Measurements from ENCODE around the gene DEXI.

DEXI gene

DNA sequence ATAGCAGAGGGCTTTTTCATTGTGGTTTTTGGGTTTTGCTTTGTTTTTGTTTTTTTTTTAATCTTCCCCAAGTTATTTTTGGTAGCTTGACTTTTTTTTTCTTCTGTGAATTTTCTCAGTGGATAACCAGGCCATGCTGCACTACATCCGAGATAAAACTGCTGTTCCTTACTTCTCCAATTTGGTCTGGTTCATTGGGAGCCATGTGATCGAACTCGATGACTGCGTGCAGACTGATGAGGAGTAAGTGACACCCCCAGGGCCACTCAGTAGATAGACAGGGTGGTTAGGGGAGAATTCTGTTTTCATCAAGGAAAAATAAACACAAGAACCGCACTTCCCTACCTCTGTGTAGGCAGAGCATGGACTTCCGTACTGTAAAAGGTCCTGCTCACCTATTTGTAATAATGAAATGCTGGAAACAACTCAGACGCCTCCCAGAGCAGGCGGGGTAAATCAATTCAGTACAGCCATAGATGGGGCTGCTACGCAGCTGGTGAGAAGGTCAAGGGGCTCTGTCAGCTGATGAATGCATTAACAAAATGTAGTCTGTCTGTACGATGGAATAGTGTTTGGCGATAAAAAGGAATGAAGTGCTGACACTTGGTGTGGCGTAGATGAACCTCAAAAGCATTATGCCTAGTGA is 30.7 kb upstream of the DEXI start (continued):
- TF ChIP-seq, protein P1, sequence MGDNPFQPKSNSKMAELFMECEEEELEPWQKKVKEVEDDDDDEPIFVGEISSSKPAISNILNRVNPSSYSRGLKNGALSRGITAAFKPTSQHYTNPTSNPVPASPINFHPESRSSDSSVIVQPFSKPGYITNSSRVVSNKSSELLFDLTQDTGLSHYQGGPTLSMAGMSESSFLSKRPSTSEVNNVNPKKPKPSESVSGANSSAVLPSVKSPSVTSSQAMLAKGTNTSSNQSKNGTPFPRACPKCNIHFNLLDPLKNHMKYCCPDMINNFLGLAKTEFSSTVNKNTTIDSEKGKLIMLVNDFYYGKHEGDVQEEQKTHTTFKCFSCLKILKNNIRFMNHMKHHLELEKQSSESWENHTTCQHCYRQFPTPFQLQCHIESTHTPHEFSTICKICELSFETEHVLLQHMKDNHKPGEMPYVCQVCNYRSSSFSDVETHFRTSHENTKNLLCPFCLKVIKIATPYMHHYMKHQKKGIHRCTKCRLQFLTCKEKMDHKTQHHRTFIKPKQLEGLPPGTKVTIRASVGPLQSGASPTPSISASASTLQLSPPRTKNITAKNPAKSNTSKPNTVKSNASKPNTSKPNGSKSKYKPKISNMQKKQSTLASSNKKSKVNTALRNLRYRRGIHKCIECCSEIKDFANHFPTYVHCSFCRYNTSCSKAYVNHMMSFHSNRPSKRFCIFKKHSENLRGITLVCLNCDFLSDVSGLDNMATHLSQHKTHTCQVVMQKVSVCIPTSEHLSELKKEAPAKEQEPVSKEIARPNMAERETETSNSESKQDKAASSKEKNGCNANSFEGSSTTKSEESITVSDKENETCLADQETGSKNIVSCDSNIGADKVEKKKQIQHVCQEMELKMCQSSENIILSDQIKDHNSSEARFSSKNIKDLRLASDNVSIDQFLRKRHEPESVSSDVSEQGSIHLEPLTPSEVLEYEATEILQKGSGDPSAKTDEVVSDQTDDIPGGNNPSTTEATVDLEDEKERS (tag by site-specific recombination; IDR thresholded peaks at IDR 0.05) = no peak
- TF ChIP-seq ZSCAN30 (tag by site-specific recombination; IDR thresholded peaks at IDR 0.05) = no peak
- no peak for TF ChIP-seq ZNF600 (tag by site-specific recombination; IDR thresholded peaks at IDR 0.05)
- TF ChIP-seq ZNF223 (tag by site-specific recombination; IDR thresholded peaks at IDR 0.05) = no peak

DNA sequence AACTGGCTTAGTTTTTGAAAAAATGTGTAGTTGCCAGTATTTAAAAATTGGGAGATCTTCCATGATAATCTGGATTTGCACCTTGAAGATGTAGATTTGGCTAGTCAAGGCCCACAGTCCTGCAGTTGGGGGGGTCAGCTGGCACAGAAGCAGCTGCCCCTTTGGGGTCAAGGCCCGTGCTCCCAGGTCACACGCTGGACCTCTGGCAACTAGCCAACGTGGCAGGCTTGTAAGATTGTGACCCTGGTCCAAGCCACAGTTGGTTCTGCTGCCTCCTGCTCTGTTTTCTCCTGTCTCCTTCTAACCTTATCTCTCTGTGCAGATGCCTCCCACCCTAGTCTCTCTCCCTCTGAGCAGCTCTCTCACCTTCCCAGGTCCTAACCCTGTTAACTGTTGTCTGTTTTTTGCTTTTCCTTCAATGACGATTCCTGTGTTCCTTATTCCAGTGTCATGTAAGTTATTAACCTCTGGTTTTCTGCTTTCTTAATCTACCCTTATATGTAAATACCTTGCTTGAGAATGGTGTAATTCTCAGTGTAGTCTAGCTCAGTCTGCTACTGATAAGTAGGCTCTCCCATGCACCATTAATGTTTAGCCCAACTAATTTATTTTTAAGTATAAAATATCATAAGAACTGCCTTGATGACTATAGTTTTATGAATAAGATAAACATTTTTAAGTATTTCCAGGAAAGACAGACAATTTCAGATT is 30.0 kb upstream of the DEXI start:
- CTCF ChIA-PET = interaction anchor here (0.6 to 3.3 kb wide), 8 partner anchors 9 to 849 kb away, joined by 3 to 32 read pairs (median 5); partner anchors contain the start of gene SOCS1
- POLR2A ChIA-PET = no interaction called here
- TF ChIP-seq, protein P2, sequence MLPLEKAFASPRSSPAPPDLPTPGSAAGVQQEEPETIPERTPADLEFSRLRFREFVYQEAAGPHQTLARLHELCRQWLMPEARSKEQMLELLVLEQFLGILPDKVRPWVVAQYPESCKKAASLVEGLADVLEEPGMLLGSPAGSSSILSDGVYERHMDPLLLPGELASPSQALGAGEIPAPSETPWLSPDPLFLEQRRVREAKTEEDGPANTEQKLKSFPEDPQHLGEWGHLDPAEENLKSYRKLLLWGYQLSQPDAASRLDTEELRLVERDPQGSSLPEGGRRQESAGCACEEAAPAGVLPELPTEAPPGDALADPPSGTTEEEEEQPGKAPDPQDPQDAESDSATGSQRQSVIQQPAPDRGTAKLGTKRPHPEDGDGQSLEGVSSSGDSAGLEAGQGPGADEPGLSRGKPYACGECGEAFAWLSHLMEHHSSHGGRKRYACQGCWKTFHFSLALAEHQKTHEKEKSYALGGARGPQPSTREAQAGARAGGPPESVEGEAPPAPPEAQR (tag by site-specific recombination; IDR thresholded peaks at IDR 0.05) = no peak
- TF ChIP-seq ZNF169 (tag by site-specific recombination; IDR thresholded peaks at IDR 0.05) = no peak
- TF ChIP-seq ZNF223 (tag by site-specific recombination; IDR thresholded peaks at IDR 0.05) = no peak
- TF ChIP-seq ZNF155 (tag by site-specific recombination; IDR thresholded peaks at IDR 0.05) = no peak
- no peak for TF ChIP-seq ZNF621 (tag by site-specific recombination; IDR thresholded peaks at IDR 0.05)
- TF ChIP-seq, protein P3, sequence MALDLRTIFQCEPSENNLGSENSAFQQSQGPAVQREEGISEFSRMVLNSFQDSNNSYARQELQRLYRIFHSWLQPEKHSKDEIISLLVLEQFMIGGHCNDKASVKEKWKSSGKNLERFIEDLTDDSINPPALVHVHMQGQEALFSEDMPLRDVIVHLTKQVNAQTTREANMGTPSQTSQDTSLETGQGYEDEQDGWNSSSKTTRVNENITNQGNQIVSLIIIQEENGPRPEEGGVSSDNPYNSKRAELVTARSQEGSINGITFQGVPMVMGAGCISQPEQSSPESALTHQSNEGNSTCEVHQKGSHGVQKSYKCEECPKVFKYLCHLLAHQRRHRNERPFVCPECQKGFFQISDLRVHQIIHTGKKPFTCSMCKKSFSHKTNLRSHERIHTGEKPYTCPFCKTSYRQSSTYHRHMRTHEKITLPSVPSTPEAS (tag by site-specific recombination; IDR thresholded peaks at IDR 0.05) = no peak
- no peak for TF ChIP-seq ZNF76 (tag by site-specific recombination; IDR thresholded peaks at IDR 0.05; ENCODE audit: borderline replicate concordance, low read depth)
- no peak for TF ChIP-seq ZBTB48 (tag by site-specific recombination; IDR thresholded peaks at IDR 0.05)
- TF ChIP-seq ZNF473 (tag by site-specific recombination; IDR thresholded peaks at IDR 0.05) = no peak
- no peak for TF ChIP-seq ZFHX2 (tag by site-specific recombination; conservative IDR thresholded peaks at IDR 0.05)
- TF ChIP-seq, protein P4, sequence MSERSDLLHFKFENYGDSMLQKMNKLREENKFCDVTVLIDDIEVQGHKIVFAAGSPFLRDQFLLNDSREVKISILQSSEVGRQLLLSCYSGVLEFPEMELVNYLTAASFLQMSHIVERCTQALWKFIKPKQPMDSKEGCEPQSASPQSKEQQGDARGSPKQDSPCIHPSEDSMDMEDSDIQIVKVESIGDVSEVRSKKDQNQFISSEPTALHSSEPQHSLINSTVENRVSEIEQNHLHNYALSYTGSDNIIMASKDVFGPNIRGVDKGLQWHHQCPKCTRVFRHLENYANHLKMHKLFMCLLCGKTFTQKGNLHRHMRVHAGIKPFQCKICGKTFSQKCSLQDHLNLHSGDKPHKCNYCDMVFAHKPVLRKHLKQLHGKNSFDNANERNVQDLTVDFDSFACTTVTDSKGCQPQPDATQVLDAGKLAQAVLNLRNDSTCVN (tag by site-specific recombination; optimal IDR thresholded peaks at IDR 0.05) = no peak
- Histone ChIP-seq H3K9me3 (ENCODE audit: control insufficient read depth, insufficient read depth, low read depth, low read length) (no peaks in the 10 kb centered on the region), H3K36me3 (ENCODE audit: control insufficient read depth in 2 of 2, insufficient read depth in 1 of 2, low read length in 2 of 2) (peaks cover 5 to 49% of the 10 kb centered on the region in 2 experiments; a peak in 2 of 3 replicates), H3K27ac (ENCODE audit: extremely low read depth, low read depth, low read length) (no peak overlapping the region), H3K4me1 (ENCODE audit: control insufficient read depth, insufficient read depth, low read length) (peaks cover 2% of the 10 kb centered on the region), H3K4me3 (ENCODE audit: low read depth, low read length) (no peak overlapping the region)

DNA sequence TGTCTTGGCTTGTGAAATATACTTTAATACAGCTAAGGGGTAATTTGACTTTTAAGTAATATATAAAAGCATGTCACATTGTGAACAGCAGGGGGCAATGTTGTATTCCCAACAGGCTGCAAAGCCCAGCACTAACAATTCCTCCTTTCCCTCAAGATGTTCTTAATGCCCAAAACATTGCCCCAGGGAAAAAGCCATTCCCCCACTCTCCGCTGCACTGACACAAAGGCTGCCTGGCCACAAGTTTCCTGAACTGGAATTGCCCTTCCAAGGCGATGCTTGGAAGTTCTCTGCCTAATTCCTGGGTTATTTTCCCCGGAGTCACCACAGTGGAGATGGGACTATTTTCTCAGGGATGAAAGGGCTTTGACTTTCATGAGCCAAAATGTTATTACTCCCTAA is 29.3 kb upstream of the DEXI start:
- no peaks in the 10 kb centered on the region for H3K9me3 ChIP-seq (ENCODE audit: control insufficient read depth, insufficient read depth, low read depth, low read length)
- POLR2A ChIA-PET = interaction anchor here (1.0 kb wide), 1 partner anchor 284 kb away, joined by 19 read pairs; the partner anchor contains the start of gene SOCS1
- no peak overlapping the region for H3K27ac ChIP-seq (ENCODE audit: extremely low read depth, low read depth, low read length)
- no peak overlapping the region for H3K4me3 ChIP-seq (ENCODE audit: low read depth, low read length)
- CTCF ChIA-PET = interaction anchor here (0.6 to 3.3 kb wide), 21 partner anchors 9 to 689 kb away, joined by 3 to 32 read pairs (median 4); partner anchors contain the start of gene SOCS1
- peaks cover 2% of the 10 kb centered on the region for H3K4me1 ChIP-seq (ENCODE audit: control insufficient read depth, insufficient read depth, low read length)
- H3K36me3 ChIP-seq (ENCODE audit: control insufficient read depth in 2 of 2, insufficient read depth in 1 of 2, low read length in 2 of 2) = peaks cover 5 to 49% of the 10 kb centered on the region in 2 experiments; a peak in 2 of 3 replicates
- peak; percentile 44; the same call in 1 of the 2 replicates for TF ChIP-seq ZEB2 (tag by site-specific recombination; IDR thresholded peaks at IDR 0.05)
- no peak for TF ChIP-seq ZNF266 (tag by site-specific recombination; IDR thresholded peaks at IDR 0.05; ENCODE audit: low read depth)
- TF ChIP-seq ZNF132 (tag by site-specific recombination; IDR thresholded peaks at IDR 0.05; ENCODE audit: borderline replicate concordance) = no peak
- TF ChIP-seq ZSCAN23 (tag by site-specific recombination; IDR thresholded peaks at IDR 0.05) = no peak
- TF ChIP-seq, protein P5, sequence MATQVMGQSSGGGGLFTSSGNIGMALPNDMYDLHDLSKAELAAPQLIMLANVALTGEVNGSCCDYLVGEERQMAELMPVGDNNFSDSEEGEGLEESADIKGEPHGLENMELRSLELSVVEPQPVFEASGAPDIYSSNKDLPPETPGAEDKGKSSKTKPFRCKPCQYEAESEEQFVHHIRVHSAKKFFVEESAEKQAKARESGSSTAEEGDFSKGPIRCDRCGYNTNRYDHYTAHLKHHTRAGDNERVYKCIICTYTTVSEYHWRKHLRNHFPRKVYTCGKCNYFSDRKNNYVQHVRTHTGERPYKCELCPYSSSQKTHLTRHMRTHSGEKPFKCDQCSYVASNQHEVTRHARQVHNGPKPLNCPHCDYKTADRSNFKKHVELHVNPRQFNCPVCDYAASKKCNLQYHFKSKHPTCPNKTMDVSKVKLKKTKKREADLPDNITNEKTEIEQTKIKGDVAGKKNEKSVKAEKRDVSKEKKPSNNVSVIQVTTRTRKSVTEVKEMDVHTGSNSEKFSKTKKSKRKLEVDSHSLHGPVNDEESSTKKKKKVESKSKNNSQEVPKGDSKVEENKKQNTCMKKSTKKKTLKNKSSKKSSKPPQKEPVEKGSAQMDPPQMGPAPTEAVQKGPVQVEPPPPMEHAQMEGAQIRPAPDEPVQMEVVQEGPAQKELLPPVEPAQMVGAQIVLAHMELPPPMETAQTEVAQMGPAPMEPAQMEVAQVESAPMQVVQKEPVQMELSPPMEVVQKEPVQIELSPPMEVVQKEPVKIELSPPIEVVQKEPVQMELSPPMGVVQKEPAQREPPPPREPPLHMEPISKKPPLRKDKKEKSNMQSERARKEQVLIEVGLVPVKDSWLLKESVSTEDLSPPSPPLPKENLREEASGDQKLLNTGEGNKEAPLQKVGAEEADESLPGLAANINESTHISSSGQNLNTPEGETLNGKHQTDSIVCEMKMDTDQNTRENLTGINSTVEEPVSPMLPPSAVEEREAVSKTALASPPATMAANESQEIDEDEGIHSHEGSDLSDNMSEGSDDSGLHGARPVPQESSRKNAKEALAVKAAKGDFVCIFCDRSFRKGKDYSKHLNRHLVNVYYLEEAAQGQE (tag by site-specific recombination; IDR thresholded peaks at IDR 0.05) = no peak
- TF ChIP-seq ZNF274 (IDR thresholded peaks at IDR 0.05; ENCODE audit: low read length) = no peak
- TF ChIP-seq ZNF274 (tag by site-specific recombination; IDR thresholded peaks at IDR 0.05; ENCODE audit: borderline replicate concordance) = no peak

Data from HEK293 (cell line).